Stimulated activated CD4-positive, alpha-beta T cell treated with anti-CD3 and anti-CD28 coated beads, TNF-alpha, amount 100 ng/mL, for 1 hour (primary cell): ENCODE measurements around the gene NPAS4.

Experiments
- DNase-seq, 3 donors: peaks; one replicate each; pipeline ENCODE4 v3.0.0-alpha.2; 2020; ENCODE audit warnings: low read depth in 3 of 3, low spot score in 1 of 3

NPAS4 gene

DNA sequence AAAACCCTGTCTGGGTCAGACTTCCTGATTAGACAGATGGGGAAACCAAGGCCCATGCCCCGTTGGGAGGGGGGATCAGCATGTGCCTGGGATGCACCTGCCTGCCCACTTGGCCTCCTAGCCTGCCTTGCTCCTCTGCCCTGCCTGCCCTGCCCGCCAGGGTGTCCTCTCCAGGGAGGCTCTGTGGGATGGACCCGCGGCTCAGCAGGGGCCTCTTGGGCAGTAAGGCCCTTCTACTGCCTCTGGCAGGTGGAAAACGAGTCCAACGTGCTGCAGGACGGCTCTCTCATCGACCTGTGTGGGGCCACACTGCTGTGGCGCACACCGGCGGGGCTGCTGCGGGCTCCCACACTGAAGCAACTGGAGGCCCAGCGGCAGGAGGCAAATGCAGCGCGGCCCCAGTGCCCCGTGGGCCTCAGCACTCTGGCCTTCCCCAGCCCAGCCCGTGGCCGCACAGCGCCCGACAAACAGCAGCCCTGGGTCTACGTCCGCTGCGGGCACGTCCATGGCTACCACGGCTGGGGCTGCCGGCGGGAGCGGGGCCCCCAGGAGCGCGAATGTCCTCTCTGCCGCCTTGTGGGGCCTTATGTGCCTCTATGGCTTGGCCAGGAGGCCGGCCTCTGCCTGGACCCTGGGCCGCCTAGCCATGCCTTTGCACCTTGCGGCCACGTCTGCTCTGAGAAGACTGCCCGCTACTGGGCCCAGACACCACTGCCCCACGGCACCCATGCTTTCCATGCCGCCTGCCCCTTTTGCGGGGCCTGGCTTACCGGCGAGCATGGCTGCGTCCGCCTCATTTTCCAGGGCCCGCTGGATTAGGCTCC lies 54.7 kb downstream of the NPAS4 start:
- DNase-seq, result no peak
